ENCODE data around the gene FER.

The FER gene

GRCh38 chr5:109195667-109196066 lies 448.0 kb downstream of the FER start:
- FAIRE-seq, result no peak

DNA sequence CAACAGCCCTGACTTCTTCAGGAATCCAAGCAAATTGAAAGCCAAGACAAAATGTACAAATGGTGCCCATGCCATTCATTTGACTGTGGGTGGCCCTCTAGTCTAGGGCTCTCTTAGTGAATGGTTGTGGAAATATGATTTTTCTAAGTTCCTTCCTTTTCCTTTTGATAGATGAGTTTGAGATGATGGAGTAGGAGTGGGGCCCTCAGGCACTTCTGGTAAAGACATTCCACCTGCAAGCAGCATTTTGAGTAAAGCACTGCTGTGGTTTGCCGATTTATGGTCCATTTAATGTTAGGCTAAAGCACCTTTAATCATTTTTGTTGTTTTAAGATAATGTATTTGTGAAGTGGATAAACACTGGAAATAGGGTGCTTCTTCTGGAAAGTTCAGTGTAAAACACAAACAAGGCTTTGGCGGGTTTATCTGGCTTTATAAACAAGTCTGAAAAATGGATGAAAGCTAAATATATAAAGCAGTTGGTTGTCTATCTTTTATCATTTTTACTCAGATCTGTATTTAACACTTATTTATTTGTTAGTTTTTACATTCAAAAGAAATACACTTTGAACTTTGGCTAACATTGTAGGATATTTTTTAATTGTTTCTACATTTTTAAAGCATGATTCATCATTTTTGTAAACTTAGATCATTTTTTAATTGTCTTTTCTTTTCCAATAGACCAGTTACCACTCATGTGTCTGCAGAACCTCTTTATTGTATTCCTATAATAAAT lies 448.6 kb downstream of the FER start:
- DNase-seq (ENCODE audit: insufficient read length, low spot score), result no peak
- TF ChIP-seq POLR2A (IDR thresholded peaks at IDR 0.05; ENCODE audit: low read depth, low read length), result no peak
- no peak for FAIRE-seq

More at GRCh38 chr5:109195667-109196066, 448.0 kb downstream of the FER start:
- no peak for TF ChIP-seq POLR2A (IDR thresholded peaks at IDR 0.05; ENCODE audit: low read depth, low read length)
- DNase-seq (ENCODE audit: insufficient read length, low spot score), result no peak

- TF ChIP-seq POLR2A (IDR thresholded peaks at IDR 0.05; ENCODE audit: low read depth, low read length), result no peak
- no peak for FAIRE-seq
- no peak for DNase-seq (ENCODE audit: insufficient read length, low spot score)
These were observed 449.1 kb downstream of the FER start for GRCh38 chr5:109196823-109197160.

- TF ChIP-seq POLR2A (IDR thresholded peaks at IDR 0.05; ENCODE audit: low read depth, low read length), result no peak
- FAIRE-seq (no peak), DNase-seq (ENCODE audit: insufficient read length, low spot score) (no peak)
These were observed 451.6 kb downstream of the FER start for GRCh38 chr5:109199289-109199688.

DNA sequence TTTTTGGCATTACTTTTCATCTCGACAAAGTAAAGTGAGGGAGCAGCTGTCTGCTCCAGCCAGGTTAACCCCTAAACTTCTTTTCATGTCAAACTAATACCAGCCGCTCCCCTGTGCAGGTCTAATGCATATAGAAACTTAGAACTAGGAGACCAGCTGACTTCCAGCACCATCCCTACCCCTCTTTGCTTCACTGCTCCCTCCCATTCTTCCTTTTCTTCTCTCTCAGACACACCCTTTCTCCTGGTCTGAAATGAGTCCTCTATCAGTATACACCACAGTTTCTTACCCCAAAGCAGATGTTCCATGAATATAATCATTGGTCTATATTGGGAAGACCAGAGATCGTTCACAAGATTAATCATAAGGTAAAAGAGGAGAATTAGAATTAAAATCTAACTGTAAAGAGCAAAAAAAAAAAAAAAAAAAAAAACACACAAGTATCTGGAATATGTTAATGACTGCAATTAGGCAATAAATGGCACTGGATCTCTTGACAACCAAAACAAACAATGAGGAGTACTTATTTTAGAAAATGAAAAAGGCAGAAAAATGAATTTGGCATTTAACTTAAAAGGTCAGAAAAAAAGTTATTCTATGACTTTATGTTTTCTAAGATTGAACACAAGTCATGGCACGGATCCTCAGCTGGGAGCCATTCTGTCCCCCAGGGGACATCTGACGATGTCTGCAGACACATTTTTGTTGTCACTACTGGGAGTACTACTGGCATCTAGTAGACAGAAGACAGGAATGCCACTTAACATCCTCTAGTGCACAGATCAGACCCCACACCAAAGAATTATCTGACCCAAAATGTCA lies 452.3 kb downstream of the FER start:
- FAIRE-seq (no peak), DNase-seq (ENCODE audit: insufficient read length, low spot score) (no peak)
- TF ChIP-seq POLR2A (IDR thresholded peaks at IDR 0.05; ENCODE audit: low read depth, low read length), result no peak

GRCh38 chr5:109215040-109215439 lies 467.3 kb downstream of the FER start:
- no peak for TF ChIP-seq POLR2A (IDR thresholded peaks at IDR 0.05; ENCODE audit: low read depth, low read length)
- no peak for DNase-seq (ENCODE audit: insufficient read length, low spot score)

GRCh38 chr5:109218818-109219217 lies 471.1 kb downstream of the FER start:
- DNase-seq (ENCODE audit: insufficient read length, low spot score) (no peak), FAIRE-seq (no peak)
- no peak for TF ChIP-seq POLR2A (IDR thresholded peaks at IDR 0.05; ENCODE audit: low read depth, low read length)

More at GRCh38 chr5:109215040-109215439, 467.3 kb downstream of the FER start:
- no peak for FAIRE-seq

DNA sequence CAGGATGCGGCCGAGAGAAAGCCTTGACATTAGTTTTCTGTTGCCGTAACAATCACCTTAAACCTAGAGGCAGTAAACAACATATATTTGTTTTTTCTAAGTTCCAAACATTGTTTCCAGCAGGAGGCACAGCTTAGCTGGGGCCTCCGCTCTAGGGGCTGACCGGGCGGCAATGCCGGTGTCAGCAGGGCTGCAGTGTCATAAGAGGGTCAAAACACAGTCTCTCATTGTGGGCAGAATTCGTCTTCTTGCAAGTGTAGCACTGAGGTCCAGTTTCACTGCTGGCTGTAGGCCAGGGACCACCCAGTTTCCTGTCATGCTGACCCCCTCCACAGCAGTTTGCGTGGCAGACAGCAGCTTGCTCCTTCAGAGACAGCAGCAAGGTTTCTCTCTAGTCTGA lies 475.8 kb downstream of the FER start:
- no peak for DNase-seq (ENCODE audit: insufficient read length, low spot score)
- no peak for FAIRE-seq
- no peak for TF ChIP-seq POLR2A (IDR thresholded peaks at IDR 0.05; ENCODE audit: low read depth, low read length)

DNA sequence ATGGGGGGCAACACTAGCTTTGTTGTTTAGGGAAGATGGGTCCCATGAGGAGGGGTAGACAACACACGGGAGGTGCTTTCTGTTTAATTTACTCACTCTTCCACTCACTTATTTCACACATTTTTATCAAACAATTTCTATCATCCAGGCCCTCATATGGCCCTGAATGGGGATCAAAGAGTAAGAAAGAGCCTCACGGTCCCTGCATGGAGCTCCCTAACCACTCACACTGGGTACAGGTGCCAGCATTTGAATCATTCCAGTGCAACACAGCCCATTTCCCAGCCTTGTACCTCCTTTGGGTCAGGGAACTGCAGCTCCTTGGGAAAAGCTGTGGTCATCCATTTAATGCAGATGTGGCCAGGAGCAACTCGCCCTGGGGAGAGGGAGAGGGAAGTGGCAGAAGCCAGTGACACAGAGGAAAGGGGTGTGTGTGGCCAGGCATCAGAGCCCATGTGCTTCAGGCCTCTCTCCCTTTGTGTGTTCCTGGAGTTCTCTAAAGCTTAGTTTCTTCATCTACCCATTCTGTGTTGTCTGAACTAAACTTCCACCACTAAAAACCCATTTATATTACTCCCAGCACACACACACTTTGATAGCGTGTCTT lies 476.7 kb downstream of the FER start:
- TF ChIP-seq POLR2A (IDR thresholded peaks at IDR 0.05; ENCODE audit: low read depth, low read length), result no peak
- no peak for DNase-seq (ENCODE audit: insufficient read length, low spot score)

DNA sequence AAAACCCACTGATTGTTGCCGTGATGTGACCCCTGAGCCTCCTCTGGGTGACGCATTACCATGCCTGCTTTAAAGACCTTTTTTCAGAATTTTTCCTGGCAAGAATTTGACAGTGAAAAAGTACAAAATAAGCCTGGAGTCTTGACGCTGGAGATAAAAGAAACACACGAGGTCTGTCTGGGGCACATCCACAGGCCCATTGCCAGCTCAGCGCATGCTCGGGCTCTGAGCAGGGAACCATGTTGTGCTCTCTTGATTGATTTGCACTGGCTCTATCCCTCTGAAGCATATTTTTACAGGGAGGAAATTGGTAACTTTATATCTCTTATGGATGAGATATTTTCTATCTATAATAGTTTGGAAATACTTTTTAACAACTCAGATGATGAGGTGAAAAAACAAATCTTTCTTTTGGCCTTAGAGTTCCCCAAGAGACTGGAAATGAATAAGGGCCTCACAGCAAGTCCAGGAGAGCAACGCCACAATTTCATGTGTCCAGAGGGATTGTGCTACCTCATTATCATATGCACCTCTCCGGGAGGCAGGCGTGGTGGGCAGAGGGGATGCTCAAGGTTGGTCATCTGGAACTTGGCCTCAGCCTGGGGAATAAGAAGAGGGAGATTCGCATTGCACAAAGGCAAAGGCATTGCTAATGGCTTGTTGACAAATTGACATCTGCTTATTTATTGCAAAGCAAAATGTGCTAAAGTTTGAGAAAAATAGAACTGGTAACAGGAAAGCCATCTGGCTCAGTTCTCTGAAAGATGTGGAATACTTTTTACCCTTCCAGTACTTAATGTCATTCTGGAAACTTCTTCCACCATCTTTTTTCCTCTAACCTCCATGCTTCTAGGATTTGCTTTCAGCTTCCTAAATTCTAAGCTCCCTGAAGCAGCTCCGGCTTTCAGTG lies 478.3 kb downstream of the FER start:
- FAIRE-seq, result no peak
- no peak for TF ChIP-seq POLR2A (IDR thresholded peaks at IDR 0.05; ENCODE audit: low read depth, low read length)
- DNase-seq (ENCODE audit: insufficient read length, low spot score), result no peak

More for the DNA sequence above, 476.7 kb downstream of the FER start:
- no peak for FAIRE-seq

DNA sequence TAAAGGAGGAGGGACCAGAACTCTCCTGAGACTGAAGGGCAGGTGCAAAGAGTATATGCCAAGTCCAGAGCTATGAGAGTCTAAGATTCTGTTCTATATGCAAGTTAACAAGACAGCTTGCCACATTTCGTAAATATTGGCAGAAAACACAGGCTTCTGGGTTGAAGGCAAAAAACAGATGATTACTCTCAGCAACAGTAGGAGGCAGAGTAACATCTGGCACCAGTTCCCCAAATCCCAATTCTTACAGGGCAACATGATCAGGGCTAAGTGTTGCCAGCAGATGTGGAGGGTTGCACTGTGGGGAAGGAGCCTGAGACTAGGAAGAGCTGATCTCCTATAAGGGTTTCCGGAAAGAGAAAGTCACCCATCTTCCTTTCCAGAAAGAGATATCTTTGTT lies 482.7 kb downstream of the FER start:
- TF ChIP-seq POLR2A (IDR thresholded peaks at IDR 0.05; ENCODE audit: low read depth, low read length), result no peak
- DNase-seq (ENCODE audit: insufficient read length, low spot score) (no peak), FAIRE-seq (no peak)

GRCh38 chr5:109231331-109231730 lies 483.6 kb downstream of the FER start:
- DNase-seq (ENCODE audit: insufficient read length, low spot score) (no peak), FAIRE-seq (no peak)
- no peak for TF ChIP-seq POLR2A (IDR thresholded peaks at IDR 0.05; ENCODE audit: low read depth, low read length)

GRCh38 chr5:109234381-109234780 lies 486.7 kb downstream of the FER start:
- DNase-seq (ENCODE audit: insufficient read length, low spot score) (no peak), FAIRE-seq (no peak)
- no peak for TF ChIP-seq POLR2A (IDR thresholded peaks at IDR 0.05; ENCODE audit: low read depth, low read length)
